Measurements from ENCODE around the gene DNAJB4.
"Not testable (repeated sequence)": the region's sequence is repeated elsewhere in the genome, so short reads cannot be mapped to it uniquely, and the experiment has no call there.

The DNAJB4 gene

DNA sequence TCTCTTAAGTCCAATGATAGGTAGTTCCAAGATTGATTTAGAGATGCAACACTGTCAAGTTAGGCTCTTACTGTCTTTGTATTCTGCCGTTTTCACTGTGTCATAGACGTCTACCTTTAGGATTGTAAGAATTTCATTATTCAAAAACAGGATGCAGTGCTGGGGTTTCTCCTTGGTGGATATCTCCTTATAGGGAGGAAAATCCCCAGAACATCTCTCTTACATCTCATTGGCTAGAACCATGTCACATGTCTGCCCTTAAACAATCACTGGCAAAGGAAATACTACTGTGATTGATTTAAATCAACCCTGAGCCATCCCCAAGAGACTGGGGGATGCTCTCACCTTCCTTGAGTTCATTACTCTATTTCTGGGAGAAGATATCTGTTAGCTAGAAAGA lies 15.0 kb upstream of the DNAJB4 start:
- no peak for FAIRE-seq
- DNase-seq (ENCODE audit: extremely low spot score, insufficient read length, low read depth) = no peak

DNA sequence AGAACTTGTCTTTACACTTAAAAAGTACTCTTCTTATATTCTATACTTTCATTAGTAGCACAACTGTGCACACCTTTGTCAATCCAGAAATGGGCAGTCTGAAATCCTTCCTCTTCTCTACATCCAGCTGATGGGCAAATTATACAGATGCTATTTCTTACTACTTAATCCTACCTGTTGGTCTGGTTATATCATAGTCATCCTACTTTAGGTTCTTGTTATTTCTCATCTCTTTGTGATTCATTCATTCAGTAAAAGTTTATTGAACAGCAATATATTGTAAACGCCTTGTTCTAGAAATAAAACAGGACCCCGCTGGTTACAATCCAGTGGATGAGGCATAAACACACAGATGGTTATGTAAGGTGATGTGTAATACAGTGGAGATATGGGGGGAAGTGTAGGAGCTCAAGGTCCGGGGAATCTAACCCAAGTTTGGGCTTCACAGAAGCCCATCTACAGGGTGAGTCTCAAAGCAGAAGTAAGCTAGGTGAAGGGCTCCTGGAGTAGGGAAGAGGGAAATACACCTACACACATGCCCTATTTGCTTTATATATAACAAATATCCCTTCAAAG lies 14.0 kb upstream of the DNAJB4 start:
- DNase-seq (ENCODE audit: extremely low spot score, insufficient read length, low read depth) (no peak), FAIRE-seq (no peak)

DNA sequence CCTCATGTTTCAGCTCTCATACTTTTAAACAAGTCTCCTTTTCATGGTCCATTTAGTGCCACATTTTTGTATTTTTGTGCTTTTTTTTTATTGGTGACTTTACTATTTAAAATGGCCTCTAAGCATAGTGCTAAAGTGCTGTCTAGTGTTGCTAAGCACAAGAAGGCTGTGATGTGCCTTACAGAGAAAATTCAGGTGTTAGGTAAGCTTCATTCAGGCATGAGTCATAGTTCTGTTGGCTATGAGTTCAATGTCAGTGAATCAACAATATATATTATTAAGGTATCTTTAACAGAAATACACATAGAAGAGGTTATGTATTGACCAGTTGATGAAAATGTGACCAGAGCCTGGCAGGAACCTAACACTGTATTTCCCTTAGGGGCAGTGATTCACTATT lies 13.1 kb upstream of the DNAJB4 start:
- DNase-seq (ENCODE audit: extremely low spot score, insufficient read length, low read depth) (no peak), FAIRE-seq (no peak)

DNA sequence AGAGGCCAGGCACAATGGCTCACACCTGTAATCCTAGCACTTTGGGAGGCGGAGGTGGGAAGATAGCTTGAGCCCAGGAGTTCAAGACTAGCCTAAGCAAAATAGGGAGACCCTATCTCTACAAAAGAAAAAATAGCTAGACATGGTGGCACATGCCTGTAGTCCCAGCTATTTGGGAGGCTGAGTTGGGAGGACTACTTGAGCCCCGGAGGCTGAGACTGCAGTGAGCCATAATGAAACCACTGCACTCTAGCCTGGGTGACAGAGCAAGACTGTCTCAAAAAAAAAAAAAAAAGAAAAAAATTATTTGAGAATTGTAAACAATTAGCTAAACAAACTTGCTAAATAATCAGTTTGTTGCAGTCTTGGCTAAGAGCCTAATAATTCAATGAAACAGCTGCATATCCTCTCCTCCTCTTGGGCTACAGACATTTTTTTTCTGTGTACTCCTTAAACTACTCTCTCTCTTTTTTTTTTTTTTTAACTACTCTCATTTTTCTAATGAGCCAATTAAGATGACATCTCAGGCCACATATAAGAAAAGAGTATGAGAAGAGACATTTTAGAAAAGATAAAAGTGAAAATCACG lies 10.5 kb upstream of the DNAJB4 start:
- DNase-seq (ENCODE audit: extremely low spot score, insufficient read length, low read depth) = no peak

DNA sequence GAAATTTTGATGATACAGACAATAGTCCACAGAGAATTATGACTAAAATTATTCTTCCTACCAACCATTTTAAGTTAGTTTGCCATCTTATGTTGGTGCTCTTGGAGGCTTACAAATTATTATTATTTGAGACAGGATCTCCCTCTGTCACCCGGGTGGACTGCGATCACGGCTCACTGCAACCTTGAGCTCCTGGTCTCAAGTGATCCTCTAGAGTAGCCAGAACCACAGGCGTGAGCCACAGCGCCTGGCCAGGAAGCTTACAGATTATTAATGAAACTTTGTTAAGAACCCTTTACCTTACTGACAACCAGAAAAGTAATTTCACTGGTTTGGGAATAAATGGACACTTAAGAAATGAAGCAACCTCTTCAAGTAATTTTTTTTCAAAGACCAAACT lies 8.0 kb upstream of the DNAJB4 start:
- no peak for DNase-seq (ENCODE audit: extremely low spot score, insufficient read length, low read depth)
- FAIRE-seq = no peak

More for the DNA sequence above, 10.5 kb upstream of the DNAJB4 start:
- no peak for FAIRE-seq

DNA sequence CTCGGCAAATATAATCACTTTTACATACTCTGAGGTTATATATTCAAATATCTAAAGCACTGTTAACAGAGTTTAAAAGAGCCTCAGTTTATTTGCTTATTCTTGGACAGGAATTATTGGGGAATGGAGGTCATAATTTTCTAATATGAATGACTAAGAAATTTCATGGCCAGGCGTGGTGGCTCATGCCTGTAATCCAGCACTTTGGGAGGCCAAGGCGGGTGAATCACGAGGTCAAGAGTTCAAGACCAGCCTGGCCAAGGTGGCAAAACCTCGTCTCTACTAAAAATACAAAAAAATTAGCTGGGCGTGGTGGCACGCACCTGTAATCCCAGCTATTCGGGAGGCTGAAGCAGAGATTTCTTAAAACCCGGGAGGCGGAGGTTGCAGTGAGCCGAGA lies 4.2 kb upstream of the DNAJB4 start:
- DNase-seq (ENCODE audit: extremely low spot score, insufficient read length, low read depth); FAIRE-seq: not testable (repeated sequence)

DNA sequence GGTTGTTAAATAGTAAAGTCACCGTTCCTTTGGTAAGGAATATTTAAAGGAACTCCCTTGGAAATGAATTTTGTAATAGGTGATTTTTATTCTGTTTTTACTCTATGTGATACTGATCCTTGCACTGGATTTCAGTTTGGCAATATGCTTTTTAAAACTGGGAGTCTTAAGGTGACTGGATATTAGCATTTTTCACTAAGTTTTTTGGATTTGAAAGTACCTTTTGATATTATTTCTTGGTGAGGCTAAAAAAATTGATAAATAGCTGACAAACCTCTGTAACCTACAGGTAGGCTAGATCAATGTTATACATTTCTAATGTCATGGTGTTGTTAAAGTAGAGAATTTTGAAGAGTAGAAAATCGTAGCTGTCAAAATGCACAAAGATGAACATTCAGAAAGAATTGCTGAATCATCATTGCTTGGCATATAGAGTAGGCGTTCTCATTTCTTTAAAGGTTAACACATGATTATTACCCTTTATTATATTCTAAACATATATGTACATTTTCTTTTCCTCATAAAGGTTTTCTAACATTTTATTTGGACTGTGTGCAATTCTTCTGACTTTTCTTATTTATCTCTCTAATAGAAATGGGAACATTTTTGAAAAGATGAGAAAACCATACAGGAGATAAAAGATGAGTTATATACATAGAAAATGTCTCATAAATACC lies 1.5 kb upstream of the DNAJB4 start:
- no peak for DNase-seq (ENCODE audit: extremely low spot score, insufficient read length, low read depth)
- peak; percentile 26 for FAIRE-seq

DNA sequence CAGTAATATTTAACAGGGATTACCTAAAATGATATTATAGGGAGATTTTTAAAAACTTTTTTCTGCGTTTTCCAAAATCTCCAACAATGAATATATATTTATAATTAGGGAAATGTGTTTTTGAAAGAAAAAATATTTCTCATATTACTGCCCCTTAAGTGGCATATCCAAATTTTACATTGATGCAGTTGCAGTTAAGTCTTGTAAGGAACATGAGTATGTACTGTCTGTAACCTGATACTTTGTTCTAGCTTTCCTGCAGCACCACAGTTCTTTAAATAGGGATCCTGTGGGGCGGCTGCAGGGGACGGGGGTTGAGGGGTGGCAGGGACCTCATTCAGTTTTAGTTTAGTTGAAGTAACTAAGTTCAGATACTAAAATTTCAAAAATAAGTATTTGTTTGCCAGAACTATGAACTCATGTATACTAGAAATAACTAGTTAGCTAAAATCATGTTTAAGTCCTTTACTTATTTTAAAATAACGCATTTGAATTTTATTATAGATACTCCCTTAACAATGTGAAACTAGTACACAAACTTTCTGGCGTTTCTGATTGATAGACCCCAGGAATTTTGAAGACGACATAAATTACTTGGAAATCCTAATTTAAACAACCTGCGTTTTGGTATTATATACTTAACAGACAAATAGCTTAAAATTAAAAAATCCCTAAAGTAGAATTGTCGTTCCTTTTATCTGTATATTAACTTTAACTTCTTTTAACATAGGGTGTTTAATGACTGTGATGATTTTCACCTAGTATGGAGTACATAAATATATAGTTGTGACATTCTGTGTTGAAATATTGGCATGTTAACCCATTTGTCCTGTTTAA lies 639 bp upstream of the DNAJB4 start:
- no peak for FAIRE-seq
- no peak for DNase-seq (ENCODE audit: extremely low spot score, insufficient read length, low read depth)

DNA sequence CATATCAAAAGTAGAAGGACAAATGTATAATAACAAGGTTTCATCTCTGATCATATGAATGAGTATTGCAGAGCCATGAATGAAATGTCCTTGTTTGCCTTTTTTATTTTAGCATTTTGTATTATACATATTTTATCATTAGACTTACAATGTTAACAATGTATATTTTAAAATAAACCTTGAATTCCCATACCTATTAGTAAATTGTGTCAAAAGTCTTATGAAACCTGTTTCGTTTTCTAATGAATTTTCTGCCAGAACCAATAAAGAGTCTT lies 646 bp downstream of the DNAJB4 start:
- FAIRE-seq = peak; percentile 38
- DNase-seq (ENCODE audit: extremely low spot score, insufficient read length, low read depth) = no peak

DNA sequence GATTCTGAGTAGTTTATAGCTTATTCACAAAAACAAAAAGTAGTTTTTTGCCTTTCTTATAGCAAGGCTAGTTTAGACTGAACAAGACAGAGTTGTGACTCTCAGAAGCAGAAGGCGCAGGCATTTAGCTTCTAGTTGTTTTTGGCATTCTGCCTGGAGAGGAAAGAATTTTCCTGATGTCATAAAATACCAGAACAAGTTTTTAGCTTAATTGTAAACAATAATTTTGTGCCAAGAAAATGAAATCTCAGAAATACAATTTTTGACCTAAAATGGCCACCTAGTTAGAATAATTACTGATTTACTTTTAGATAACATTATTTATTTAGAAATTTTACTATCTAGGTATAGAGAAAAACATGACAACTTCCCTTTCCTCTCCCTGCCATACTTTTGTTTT lies 1.0 kb downstream of the DNAJB4 start:
- FAIRE-seq = peak; percentile 39
- no peak for DNase-seq (ENCODE audit: extremely low spot score, insufficient read length, low read depth)

DNA sequence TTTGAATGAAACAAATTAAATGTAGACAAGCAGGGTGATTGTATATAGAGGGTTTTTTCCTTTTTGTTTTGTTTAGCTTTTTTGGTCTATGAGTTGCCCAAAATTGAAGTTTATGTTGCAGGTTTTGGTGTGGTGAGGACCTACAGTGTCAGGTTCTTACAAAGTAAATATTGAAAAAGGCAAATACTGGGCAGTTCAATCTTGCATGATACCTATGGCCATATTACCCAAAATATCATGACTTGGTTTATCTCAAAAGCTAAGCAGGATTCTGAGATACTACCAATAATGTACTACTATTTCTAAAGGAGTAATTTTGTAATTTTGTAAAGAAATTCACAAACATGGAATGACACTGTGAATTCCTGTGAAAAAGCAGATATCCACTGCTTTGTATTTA lies 1.8 kb downstream of the DNAJB4 start:
- FAIRE-seq (no peak), DNase-seq (ENCODE audit: extremely low spot score, insufficient read length, low read depth) (no peak)

DNA sequence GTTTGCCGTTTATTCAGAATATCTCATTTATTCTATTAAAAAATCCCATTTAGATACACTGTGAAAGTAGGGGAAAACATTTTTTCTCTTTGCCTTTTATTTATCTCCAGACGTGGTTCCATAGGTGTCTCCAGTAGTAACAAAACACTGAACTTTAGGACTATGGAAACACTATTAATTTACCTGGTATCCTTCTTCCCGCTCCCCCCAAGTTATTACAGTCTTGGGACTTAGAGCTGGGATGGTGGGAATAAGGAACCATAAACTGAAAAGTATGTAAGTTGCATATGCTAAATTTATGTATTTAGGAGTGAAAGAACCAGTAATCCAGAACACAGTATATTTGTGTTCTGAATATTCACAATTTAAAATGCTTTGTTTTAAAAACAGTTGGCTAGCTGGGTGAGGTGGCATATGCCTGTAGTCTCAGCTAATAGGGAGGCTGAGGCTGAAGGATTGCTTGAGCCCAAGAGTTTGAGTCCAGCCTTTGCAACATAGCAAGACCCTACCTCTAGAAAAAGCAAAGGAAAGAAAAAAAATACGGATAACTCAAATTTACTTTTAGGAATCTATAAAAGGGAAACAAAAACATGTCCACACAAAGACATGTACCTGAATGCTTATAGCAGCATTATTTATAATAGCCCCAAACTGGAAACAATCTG lies 3.1 kb downstream of the DNAJB4 start:
- DNase-seq (ENCODE audit: extremely low spot score, insufficient read length, low read depth) = no peak
- no peak for FAIRE-seq

DNA sequence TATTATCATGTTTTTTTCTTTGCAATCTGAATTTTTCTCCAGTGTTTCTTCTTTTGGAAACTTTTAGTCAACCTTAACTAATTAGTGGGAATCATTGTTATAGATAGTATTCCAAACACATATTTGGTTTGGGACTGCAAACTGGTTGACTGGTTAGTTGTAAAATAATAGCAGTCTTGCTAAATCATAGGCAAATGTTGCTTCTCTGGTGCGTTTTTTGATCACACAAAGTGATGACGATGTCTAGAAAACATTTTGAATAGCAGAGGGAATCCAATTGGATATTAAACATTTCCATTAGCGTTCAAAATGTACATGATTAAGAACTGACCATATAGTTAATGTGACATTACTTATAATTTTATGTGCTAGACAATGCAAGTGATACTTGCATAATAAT lies 4.5 kb downstream of the DNAJB4 start:
- DNase-seq (ENCODE audit: extremely low spot score, insufficient read length, low read depth) (no peak), FAIRE-seq (no peak)

DNA sequence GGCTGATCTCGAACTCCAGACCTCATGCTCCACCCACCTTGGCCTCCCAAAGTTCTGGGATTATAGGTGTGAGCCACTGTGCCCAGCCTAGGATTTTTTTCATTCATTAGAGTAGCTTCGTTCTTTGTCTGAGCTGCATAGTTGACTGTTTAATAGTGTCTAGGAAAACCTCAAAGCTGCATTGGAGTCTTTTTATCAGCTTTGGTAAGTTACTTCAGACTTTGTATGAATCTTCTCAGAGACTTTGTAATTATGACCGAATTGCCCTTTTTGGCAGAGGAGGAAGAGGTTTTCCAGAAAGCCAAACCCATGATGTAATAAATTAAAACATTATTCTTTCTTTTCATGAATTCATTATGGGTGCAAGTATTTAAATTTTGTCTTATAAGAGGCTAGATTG lies 5.1 kb downstream of the DNAJB4 start:
- DNase-seq (ENCODE audit: extremely low spot score, insufficient read length, low read depth) (no peak), FAIRE-seq (no peak)

DNA sequence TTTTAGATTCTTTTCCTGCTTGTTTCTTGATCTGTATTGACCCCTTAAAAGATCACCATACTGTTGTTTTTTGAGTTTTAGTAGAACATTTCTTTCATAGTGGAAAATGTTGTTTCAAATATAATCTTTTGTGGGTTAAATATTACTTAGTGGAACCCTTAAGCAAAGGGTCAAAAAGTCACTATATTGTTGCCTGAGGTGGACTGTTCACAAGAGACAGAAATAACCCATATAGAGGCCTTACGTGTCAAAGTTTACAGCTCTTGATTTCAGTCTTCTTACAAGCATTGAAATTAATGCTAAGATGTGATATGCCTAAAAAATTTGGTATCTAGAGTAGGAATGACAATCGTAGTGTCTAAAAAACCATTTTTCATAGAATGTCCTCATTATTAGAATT lies 6.3 kb downstream of the DNAJB4 start:
- DNase-seq (ENCODE audit: extremely low spot score, insufficient read length, low read depth) = no peak
- no peak for FAIRE-seq

DNA sequence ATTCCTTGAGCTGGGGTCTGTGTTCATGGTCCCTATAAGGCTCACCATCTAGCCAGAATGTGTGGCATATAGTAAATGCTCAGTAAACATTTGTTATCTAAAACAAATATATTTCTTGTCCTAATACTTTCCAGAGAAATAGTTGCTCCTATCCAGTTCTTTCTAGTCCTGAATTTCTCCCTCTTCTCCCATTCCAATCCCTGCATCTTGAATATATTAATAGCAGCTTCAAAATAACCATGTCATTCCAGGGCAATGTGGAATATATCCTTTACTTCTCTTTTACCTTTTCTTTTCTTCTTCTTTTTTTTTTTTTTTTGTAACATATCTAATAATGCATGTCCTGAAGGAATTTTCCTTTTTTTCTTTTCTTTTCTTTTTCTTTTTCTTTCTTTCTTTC lies 10.4 kb downstream of the DNAJB4 start:
- no peak for DNase-seq (ENCODE audit: extremely low spot score, insufficient read length, low read depth)
- FAIRE-seq = no peak

DNA sequence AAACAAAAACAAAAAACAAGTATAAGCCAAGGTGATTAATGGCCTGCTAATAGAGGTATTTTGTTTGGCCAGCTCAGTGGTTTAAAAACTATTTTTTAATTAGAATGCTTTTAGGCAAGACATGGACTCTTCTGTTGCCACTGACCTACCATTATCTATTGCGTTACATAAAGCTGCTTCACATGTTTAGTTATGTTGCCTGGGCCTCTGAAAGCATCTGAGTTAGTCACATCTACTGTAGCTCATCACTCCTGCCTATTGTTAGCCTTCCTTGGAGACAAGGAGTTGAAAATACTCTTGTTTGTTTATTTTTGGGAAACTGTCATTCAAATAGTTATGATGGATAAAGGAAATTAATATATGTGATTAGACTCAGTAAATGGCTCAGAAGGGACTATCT lies 14.3 kb downstream of the DNAJB4 start:
- no peak for FAIRE-seq

DNA sequence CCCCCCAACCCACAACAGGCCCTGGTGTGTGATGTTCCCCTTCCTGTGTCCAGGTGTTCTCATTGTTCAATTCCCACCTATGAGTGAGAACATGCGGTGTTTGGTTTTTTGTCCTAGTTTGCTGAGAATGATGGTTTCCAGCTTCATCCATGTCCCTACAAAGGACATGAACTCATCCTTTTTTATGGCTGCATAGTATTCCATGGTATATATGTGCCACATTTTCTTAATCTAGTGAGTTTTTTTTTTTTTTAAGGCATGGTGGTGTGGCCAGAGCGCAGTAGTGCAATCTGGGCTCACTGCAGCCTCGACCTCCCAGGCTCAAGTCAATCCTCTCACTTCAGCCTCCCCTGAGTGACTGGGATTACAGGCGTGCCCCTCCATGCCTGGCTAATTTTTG lies 16.4 kb downstream of the DNAJB4 start:
- FAIRE-seq; DNase-seq (ENCODE audit: extremely low spot score, insufficient read length, low read depth): not testable (repeated sequence)

More for the DNA sequence above, 14.3 kb downstream of the DNAJB4 start:
- no peak for DNase-seq (ENCODE audit: extremely low spot score, insufficient read length, low read depth)

DNA sequence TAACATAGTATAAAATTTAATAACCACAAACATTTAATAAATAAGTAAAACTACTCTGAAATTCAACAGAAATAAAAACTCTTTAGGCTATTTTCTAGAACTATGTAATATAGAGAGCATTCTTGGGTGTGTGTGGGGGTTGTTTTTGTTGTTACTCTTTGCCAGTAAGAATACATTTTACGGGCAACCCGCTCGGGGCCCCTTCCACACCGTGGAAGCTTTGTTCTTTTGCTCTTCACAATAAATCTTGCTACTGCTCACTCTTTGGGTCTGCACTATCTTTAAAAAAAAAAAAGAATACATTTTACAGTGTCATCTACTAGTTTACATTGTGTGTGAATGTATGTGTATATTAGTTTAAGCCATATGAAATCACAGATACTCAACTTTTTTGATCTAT lies 25.1 kb downstream of the DNAJB4 start:
- DNase-seq (ENCODE audit: extremely low spot score, insufficient read length, low read depth) (no peak), FAIRE-seq (no peak)

DNA sequence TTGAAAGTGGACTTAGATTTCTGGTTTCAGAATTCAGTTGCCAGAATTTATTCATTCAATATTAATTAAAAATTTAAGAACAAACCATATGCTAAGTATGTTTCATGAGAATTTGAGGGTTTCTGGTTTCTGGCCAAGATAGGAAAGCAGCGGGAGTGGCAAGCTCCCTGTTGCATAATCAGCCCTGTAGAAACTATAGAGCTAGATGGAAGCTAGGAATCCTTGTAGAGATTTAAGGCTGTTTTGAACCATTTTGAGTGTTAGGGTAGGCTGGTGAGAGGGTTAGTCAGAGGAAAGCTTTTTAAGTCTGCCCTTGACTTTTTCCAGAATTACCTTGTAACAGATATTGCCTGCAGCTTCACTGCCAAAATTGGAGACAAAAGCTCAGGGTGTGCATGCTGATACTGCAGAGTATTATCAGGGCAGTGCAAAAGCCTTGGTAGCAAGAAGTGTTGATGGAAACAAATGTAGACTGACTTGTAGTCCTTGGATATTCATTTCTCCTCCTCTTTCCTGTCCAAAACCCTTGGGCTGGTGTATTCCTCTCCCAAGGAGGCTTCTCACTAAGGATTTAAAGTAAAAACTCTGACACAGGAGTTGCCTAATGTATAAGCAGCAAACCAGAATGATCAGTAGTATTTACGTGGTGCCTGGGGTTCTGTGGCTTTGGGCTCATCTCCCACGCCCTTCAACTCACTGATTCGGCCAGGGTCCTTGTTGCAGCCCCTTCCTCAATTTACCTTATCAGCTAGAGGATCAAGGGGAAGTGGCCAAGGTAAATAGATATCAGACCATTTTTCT lies 28.5 kb downstream of the DNAJB4 start:
- FAIRE-seq (no peak), DNase-seq (ENCODE audit: extremely low spot score, insufficient read length, low read depth) (no peak)

Measured in GM18507 (cell line).